GM10266 (cell line): ENCODE measurements around the gene TIMP2.
"Not testable (repeated sequence)": the region's sequence is repeated elsewhere in the genome, so short reads cannot be mapped to it uniquely, and the experiment has no call there.

Experiments used
- DNase-seq: peaks from one replicate; pipeline ENCODE4 v3.0.0; 2012; ENCODE audit errors: extremely low spot score
- CTCF ChIP-seq: IDR thresholded peaks from 2 replicates; pipeline ENCODE4 v1.5.1; 2012; ENCODE audit warnings: mild to moderate bottlenecking, low read depth; ENCODE audit not compliant: control insufficient read depth, insufficient read depth; ENCODE audit errors: missing control alignments

Gene TIMP2

GRCh38 chr17:78946631-78947030 lies 21.4 kb upstream of the TIMP2 start:
- no peak for TF ChIP-seq CTCF
- DNase-seq, result no peak

- no peak for TF ChIP-seq CTCF
These were observed 20.9 kb upstream of the TIMP2 start for GRCh38 chr17:78946131-78946530.

GRCh38 chr17:78945455-78945854 lies 20.3 kb upstream of the TIMP2 start:
- DNase-seq, result not testable (repeated sequence)

More at GRCh38 chr17:78946131-78946530, 20.9 kb upstream of the TIMP2 start:
- no peak for DNase-seq

- TF ChIP-seq CTCF, result no peak
- DNase-seq, result no peak
These were observed 19.8 kb upstream of the TIMP2 start for GRCh38 chr17:78944956-78945355.

GRCh38 chr17:78944026-78944425 lies 18.8 kb upstream of the TIMP2 start:
- DNase-seq, result no peak
- TF ChIP-seq CTCF, result no peak

GRCh38 chr17:78940708-78941107 lies 15.5 kb upstream of the TIMP2 start:
- no peak for DNase-seq
- TF ChIP-seq CTCF, result no peak

- no peak for DNase-seq
- no peak for TF ChIP-seq CTCF
These were observed 15.1 kb upstream of the TIMP2 start for GRCh38 chr17:78940258-78940657.

- no peak for DNase-seq
- TF ChIP-seq CTCF, result no peak
These were observed 14.4 kb upstream of the TIMP2 start for GRCh38 chr17:78939615-78940014.
